Muscle of leg (tissue), 11 donors: ENCODE measurements around the gene SLFN14. TPM values are rescaled to one million over a fixed set of nuclear protein-coding genes. Genes with fewer than 3 reads are reported as not detected.

Experiments
- DNase-seq: peaks from one replicate; pipeline ENCODE4 v3.0.0; 2013
- H3K27ac ChIP-seq: one replicate; pipeline ENCODE4 v1.5.1; 2013; ENCODE audit warnings: mild to moderate bottlenecking, low read length, control low read depth
- H3K27me3 ChIP-seq: one replicate; pipeline ENCODE4 v1.6.1; 2013; ENCODE audit warnings: low read length; ENCODE audit not compliant: control insufficient read depth, insufficient read depth
- H3K36me3 ChIP-seq: one replicate; pipeline ENCODE4 v1.6.1; 2013; ENCODE audit warnings: low read length; ENCODE audit not compliant: control insufficient read depth, insufficient read depth
- H3K4me1 ChIP-seq: one replicate; pipeline ENCODE4 v1.6.1; 2013; ENCODE audit warnings: low read length; ENCODE audit not compliant: control insufficient read depth, insufficient read depth
- H3K4me3 ChIP-seq: one replicate; pipeline ENCODE4 v1.5.1; 2013; ENCODE audit warnings: low read length, control low read depth
- H3K9me3 ChIP-seq: replicated peaks from 2 replicates; pipeline ENCODE4 v1.6.1; 2013; ENCODE audit warnings: low read depth, low read length; ENCODE audit not compliant: control insufficient read depth
- WGBS: methylation state at CpG from one replicate; pipeline ENCODE4 v1.1.5; 2013; ENCODE audit warnings: missing lambda C conversion rate; ENCODE audit not compliant: insufficient coverage; 5-methylcytosine and 5-hydroxymethylcytosine counted together
- polyA plus RNA-seq, 8 donors: library from polyadenylated mRNA; unstranded; fragments of 120-200 nt; gene quantifications; one replicate each; pipeline versions ENCODE4 v1.2.1 to v1.2.3, GENCODE V29; 2013; ENCODE audit warnings: inconsistent platforms in 1 of 8, low replicate concordance in 1 of 8; ENCODE audit not compliant: insufficient read length in 8 of 8, insufficient read depth in 1 of 8
- total RNA-seq: library from RNA; stranded (reverse); fragments of 120-200 nt; gene quantifications from one replicate; pipeline ENCODE4 v1.2.4, GENCODE V29; 2013

SLFN14 gene
- total and polyA plus RNA-seq, 9 donors, result 0.07 to 0.32 (median 0.19) TPM

GRCh38 chr17:35587074-35587961 is 26.7 kb upstream of the SLFN14 start, which contains the start of gene AP2B1:
Gene AP2B1 (plus strand): TSS chr17:35587322. CDS start chr17:35594031, 6,709 bp downstream.
- under 1% methylated on average over 32 of the region's 50 CpGs for WGBS

GRCh38 chr17:35586569-35587073 is 26.0 kb upstream of the SLFN14 start:
- Histone ChIP-seq H3K36me3 (no peaks in the 10 kb centered on the region), H3K9me3 (no peaks in the 10 kb centered on the region), H3K27ac (peak overlapping the region; percentile 97), H3K4me3 (peak overlapping the region; percentile 88), H3K27me3 (no peaks in the 10 kb centered on the region), H3K4me1 (peaks cover 5% of the 10 kb centered on the region)
- 0% methylated on average over 2 of the region's 7 CpGs for WGBS
- no peak for DNase-seq

More at GRCh38 chr17:35587074-35587961, 26.7 kb upstream of the SLFN14 start, which contains the start of gene AP2B1:
- Histone ChIP-seq H3K27ac (peak within 1 kb of the TSS; percentile 97), H3K27me3 (no peaks in the 10 kb centered on the region), H3K4me1 (peaks cover 5% of the 10 kb centered on the region), H3K9me3 (no peaks in the 10 kb centered on the region), H3K4me3 (peak within 1 kb of the TSS; percentile 88), H3K36me3 (no peaks in the 10 kb centered on the region)
- peak; percentile 98 for DNase-seq

DNA sequence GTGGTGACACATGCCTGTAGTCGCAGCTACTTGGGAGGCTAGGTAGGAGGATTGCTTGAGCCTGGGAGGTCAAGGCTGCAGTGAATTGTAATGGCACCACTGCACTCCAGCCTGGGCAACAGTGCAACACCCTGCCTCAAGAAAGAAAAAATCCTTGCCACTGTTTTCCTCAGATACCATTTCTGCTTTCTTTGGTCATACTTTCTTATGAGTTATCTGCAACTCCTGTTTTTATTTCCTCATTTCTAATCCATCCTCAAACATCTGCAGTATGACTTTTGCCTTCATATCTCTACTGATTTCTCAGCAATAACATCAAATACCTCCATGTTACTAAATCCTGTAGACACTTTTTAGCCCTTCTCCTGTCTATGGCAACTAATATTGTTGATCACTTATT is 23.4 kb upstream of the SLFN14 start:
- Histone ChIP-seq H3K4me3 (no peak overlapping the region), H3K27ac (no peak overlapping the region), H3K27me3 (no peaks in the 10 kb centered on the region), H3K4me1 (peaks cover 7% of the 10 kb centered on the region), H3K9me3 (no peaks in the 10 kb centered on the region), H3K36me3 (no peaks in the 10 kb centered on the region)
- DNase-seq, result no peak
- WGBS, result no CpG with 5 or more reads among the region's 1 CpG

DNA sequence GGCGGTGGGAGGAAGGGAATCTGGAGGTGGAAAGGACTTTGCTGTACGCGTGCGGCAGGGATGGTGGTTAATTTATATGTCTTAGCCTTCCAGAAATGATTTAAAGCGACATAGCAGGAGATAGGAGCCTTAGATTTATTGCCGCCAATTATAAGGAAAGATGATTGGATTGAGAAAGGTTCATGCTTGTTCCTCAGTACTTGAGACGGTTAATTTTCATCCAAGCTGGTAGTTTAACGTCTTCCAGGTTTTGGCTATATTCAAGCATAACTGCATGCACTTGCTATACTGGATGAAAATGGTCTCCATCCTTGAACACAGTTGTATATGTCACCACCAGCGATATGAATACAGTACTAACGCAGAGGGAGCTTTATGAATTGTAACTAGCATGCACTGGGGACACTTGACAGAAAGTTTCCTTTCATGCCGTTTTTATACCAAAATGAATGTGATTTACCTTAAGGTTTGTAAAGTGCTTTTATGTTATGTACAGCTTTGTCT is 18.4 kb upstream of the SLFN14 start:
- WGBS, result 0% methylated on average over 5 of the region's 11 CpGs
- no peak for DNase-seq
- Histone ChIP-seq H3K27ac (peak overlapping the region; percentile 94), H3K9me3 (no peaks in the 10 kb centered on the region), H3K4me1 (peaks cover 9% of the 10 kb centered on the region), H3K4me3 (peak overlapping the region; percentile 94), H3K27me3 (no peaks in the 10 kb centered on the region), H3K36me3 (peaks cover 8% of the 10 kb centered on the region)

DNA sequence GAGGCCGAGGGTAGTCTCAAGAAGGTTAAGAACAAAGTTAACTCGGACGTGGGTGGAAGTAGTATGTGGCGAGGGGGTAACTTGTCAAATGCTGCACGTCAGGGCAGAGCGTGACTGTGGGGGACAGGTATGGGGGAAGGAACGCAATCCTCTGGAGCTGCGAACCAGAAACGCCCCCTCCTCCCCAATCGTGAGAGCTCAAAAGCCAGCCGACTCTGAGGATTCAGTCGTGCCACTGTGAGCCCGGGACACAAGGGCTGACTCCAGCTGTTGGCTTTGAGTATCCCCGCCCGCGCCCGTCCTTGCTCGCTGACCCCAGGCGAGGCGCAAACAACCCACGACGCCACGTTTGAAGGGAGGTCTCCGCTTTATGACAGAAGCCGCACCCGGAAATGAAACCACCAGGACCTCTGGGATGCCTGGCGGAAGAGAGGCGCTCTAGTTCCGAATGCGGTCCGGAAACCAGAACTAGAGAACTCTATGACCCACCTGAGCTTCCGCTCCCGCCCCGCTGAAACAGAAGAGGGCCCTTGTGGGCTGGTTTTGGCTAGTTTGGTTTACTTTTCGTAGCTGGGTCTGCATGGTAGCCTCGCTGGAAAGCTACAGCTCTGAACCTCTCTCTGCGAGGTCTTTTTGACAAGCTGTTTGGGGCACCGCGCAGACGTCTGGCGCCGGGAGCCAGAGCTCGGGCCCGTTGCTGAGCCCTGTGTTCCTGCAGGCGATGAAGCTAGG is 17.7 kb upstream of the SLFN14 start, which contains the start of gene PEX12:
Gene PEX12, minus strand, starts transcription at position 375 of the 732 bp plus-strand sequence. CDS start 550 bp downstream, outside the sequence.
- peak within 1 kb of the TSS; percentile 94 for H3K27ac ChIP-seq
- peak within 1 kb of the TSS; percentile 94 for H3K4me3 ChIP-seq
- under 1% methylated on average over 38 of the region's 45 CpGs for WGBS
- peaks cover 9% of the 10 kb centered on the region for H3K4me1 ChIP-seq
- no peaks in the 10 kb centered on the region for H3K9me3 ChIP-seq
- H3K36me3 ChIP-seq, result peaks cover 8% of the 10 kb centered on the region
- H3K27me3 ChIP-seq, result no peaks in the 10 kb centered on the region
- peak; percentile 99 for DNase-seq

DNA sequence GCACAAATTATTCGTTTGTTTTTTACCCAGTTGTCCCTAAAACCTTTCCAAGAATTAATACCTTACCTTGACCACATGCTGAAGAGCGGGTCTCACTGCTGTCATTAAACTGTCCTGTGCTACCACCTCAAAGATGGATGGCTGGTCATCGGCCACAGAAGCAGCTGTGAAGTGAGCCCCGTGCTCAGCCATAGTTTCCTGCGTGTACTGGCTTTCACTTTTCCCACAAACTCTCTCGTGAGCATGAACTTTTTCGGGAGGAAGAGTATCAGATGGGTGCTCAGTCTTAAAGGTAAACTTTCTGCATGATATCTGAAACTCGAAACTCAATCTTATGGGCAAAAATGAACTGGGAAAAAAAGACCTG is 17.2 kb upstream of the SLFN14 start:
- peak; percentile 38 for DNase-seq
- no peaks in the 10 kb centered on the region for H3K9me3 ChIP-seq
- H3K27me3 ChIP-seq, result no peaks in the 10 kb centered on the region
- peak overlapping the region; percentile 94 for H3K4me3 ChIP-seq
- peak overlapping the region; percentile 94 for H3K27ac ChIP-seq
- H3K36me3 ChIP-seq, result peaks cover 8% of the 10 kb centered on the region
- WGBS, result 4% methylated on average over 4 of the region's 8 CpGs
- peaks cover 9% of the 10 kb centered on the region for H3K4me1 ChIP-seq

GRCh38 chr17:35575759-35576158 is 15.1 kb upstream of the SLFN14 start:
- no peak for DNase-seq
- WGBS, result no CpG with 5 or more reads among the region's 3 CpGs
- no peak overlapping the region for H3K4me3 ChIP-seq
- no peak overlapping the region for H3K27ac ChIP-seq
- H3K9me3 ChIP-seq, result no peaks in the 10 kb centered on the region
- peaks cover 9% of the 10 kb centered on the region for H3K4me1 ChIP-seq
- no peaks in the 10 kb centered on the region for H3K27me3 ChIP-seq
- peaks cover 8% of the 10 kb centered on the region for H3K36me3 ChIP-seq

GRCh38 chr17:35569405-35569804 is 8.8 kb upstream of the SLFN14 start:
- Histone ChIP-seq H3K4me1 (peaks cover 10% of the 10 kb centered on the region), H3K27ac (no peak overlapping the region), H3K4me3 (no peak overlapping the region), H3K36me3 (no peaks in the 10 kb centered on the region), H3K27me3 (no peaks in the 10 kb centered on the region), H3K9me3 (no peaks in the 10 kb centered on the region)
- no peak for DNase-seq
- WGBS, result 100% methylated on average over 2 of the region's 2 CpGs

DNA sequence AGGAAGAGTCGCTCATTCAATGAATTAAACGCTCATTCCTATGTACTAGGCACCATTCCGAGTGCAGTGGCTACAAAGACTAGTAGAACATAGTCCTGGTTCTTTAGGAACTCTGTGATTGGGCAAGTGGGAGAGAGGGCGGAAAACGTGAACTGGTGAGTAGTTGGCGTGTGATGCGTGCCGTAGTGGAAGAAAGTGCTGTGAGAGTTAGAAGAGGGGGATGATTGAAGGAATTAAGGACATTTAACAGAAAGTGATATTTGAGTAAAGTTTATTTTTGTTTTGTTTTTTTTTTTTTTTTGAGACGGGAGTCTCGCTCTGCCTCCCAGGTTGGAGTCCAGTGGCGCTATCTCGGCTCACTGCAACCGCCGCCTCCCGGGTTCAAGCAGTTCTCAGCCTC is 7.9 kb upstream of the SLFN14 start:
- no peak for DNase-seq
- Histone ChIP-seq H3K27me3 (no peaks in the 10 kb centered on the region), H3K27ac (peak overlapping the region; percentile 93), H3K4me1 (peaks cover 10% of the 10 kb centered on the region), H3K4me3 (peak overlapping the region; percentile 79), H3K9me3 (no peaks in the 10 kb centered on the region), H3K36me3 (no peaks in the 10 kb centered on the region)
- WGBS, result 31% methylated on average over 11 of the region's 15 CpGs

DNA sequence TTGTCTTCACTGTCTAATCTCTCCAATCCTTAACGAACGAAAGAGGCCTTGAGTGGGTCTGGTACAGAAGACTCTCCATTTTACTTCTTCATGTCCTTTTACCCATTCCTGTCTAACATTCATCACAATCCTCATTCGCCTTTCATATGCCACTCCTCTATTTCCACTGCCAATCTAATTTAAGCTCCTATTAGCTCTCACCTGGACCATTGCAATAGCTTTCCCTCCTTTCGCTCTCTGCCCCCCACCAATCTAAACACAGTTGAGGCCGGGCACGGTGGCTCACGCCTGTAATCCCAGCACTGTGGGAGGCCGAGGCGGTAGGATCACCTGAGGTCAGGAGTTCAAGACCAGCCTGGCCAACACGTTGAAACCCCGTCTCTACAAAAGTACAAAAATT is 6.3 kb upstream of the SLFN14 start:
- Histone ChIP-seq H3K36me3 (no peaks in the 10 kb centered on the region), H3K27me3 (no peaks in the 10 kb centered on the region), H3K4me3 (peak overlapping the region; percentile 79), H3K9me3 (no peaks in the 10 kb centered on the region), H3K27ac (no peak overlapping the region), H3K4me1 (peaks cover 10% of the 10 kb centered on the region)
- WGBS, result 84% methylated on average over 1 of the region's 11 CpGs
- no peak for DNase-seq
